Measurements from ENCODE around the gene ZBTB16. TPM values are rescaled to one million over a fixed set of nuclear protein-coding genes. Genes with fewer than 3 reads are reported as not detected.
A peak's percentile ranks its signal among the peaks of the same experiment; 100 is the strongest.

The ZBTB16 gene
- total and polyA plus RNA-seq, 4 donors, result 21.4 to 224 (median 102) TPM

DNA sequence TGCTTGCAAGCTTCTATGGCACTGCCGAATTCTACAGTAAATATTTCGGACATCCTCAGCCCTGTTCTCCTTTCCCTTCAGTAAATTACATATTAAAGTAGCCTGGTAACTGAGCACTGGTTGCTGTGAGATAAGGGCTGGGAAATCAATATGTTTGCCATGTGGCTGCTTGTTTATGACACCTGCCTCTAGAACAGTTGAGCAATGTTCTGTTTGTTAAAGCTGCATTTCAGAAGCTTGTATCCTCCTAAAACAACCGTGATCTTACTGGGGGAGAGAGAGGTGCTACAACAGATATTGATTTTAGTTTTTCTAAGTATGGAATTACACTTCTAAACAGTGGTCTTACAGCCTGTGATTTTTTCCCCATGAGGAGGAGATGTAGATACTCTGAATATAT is 39.4 kb downstream of the ZBTB16 start:
- Histone ChIP-seq H3K9ac (ENCODE audit: insufficient read depth in 1 of 2, low read length in 2 of 2) (no peak overlapping the region), H3K27me3 (ENCODE audit: control insufficient read depth in 3 of 3, insufficient read depth in 3 of 3, low read length in 2 of 3) (peaks cover 0 to 2% (median 0%) of the 10 kb centered on the region in 3 donors), H3K4me1 (ENCODE audit: control insufficient read depth in 5 of 5, insufficient read depth in 5 of 5, low read length in 5 of 5) (peaks cover 3 to 48% (median 10%) of the 10 kb centered on the region in 5 donors), H3K27ac (ENCODE audit: low read depth in 1 of 2, low read length in 1 of 2) (no peak overlapping the region), H3K9me3 (ENCODE audit: control insufficient read depth in 4 of 4, insufficient read depth in 3 of 4, low read length in 3 of 4) (no peaks in the 10 kb centered on the region), H3K4me3 (no peak overlapping the region), H3K36me3 (ENCODE audit: control insufficient read depth in 4 of 4, insufficient read depth in 4 of 4, low read length in 4 of 4) (peaks cover 0 to 6% (median 0%) of the 10 kb centered on the region in 4 donors)
- TF ChIP-seq, protein P1, sequence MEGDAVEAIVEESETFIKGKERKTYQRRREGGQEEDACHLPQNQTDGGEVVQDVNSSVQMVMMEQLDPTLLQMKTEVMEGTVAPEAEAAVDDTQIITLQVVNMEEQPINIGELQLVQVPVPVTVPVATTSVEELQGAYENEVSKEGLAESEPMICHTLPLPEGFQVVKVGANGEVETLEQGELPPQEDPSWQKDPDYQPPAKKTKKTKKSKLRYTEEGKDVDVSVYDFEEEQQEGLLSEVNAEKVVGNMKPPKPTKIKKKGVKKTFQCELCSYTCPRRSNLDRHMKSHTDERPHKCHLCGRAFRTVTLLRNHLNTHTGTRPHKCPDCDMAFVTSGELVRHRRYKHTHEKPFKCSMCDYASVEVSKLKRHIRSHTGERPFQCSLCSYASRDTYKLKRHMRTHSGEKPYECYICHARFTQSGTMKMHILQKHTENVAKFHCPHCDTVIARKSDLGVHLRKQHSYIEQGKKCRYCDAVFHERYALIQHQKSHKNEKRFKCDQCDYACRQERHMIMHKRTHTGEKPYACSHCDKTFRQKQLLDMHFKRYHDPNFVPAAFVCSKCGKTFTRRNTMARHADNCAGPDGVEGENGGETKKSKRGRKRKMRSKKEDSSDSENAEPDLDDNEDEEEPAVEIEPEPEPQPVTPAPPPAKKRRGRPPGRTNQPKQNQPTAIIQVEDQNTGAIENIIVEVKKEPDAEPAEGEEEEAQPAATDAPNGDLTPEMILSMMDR (IDR thresholded peaks at IDR 0.05; ENCODE audit: control extremely low read depth, extremely low read depth), result no peak
- WGBS, 2 donors, result 63% methylated on average over 3 of the region's 3 CpGs
- ATAC-seq (ENCODE audit: insufficient read depth, low FRiP score) (no peak), DNase-seq (no peak)

DNA sequence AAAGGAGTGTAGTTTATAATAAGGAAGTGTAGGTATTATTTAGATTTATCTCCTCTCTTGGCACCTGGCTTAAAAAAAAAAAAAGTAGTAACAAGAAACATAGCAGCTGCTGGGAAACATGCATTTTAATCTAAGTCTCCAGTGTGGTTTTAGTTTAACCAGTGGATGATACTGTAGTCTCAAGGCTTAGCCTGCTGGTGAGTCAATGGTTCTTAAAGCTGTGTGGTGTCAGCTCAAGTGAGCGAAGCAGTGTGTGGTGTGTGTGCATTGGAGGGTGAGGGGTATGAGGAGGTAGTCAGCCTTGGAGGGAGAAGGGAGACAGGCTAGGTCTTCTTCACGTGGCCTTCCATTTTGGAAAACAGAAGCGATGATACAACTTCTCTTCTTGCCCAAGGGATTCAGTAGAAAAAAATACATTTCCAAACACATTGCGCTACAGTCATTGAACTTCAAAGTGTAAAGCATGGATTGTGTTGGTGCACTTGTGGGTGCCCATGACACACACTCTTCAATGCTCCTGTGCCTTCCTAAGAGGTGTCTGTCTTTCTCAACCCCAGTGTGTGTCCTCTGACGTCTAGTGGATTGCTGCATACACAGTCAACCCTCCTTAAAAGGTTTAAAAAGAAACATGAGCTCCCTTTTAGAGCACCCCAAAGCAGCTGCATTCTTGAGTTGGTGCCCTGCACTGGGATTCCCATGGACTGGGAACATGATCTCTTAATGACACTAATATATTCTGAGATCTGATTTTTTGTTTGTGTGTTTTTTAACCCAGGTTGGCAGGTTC is 40.1 kb downstream of the ZBTB16 start:
- Histone ChIP-seq H3K9ac (ENCODE audit: insufficient read depth in 1 of 2, low read length in 2 of 2) (no peak overlapping the region), H3K4me1 (ENCODE audit: control insufficient read depth in 5 of 5, insufficient read depth in 5 of 5, low read length in 5 of 5) (peaks cover 3 to 49% (median 10%) of the 10 kb centered on the region in 5 donors), H3K4me3 (no peak overlapping the region), H3K27me3 (ENCODE audit: control insufficient read depth in 3 of 3, insufficient read depth in 3 of 3, low read length in 2 of 3) (peaks cover 0 to 2% (median 0%) of the 10 kb centered on the region in 3 donors), H3K36me3 (ENCODE audit: control insufficient read depth in 4 of 4, insufficient read depth in 4 of 4, low read length in 4 of 4) (peaks cover 0 to 2% (median under 1%) of the 10 kb centered on the region in 4 donors), H3K27ac (ENCODE audit: low read depth in 1 of 2, low read length in 1 of 2) (peak overlapping the region in 1 of 2 donors; percentile 9), H3K9me3 (ENCODE audit: control insufficient read depth in 4 of 4, insufficient read depth in 3 of 4, low read length in 3 of 4) (no peaks in the 10 kb centered on the region)
- TF ChIP-seq, protein P1 (IDR thresholded peaks at IDR 0.05; ENCODE audit: control extremely low read depth, extremely low read depth), result no peak
- ATAC-seq (ENCODE audit: insufficient read depth, low FRiP score) (no peak), DNase-seq (no peak)
- 64 to 78% methylated on average over 5 of the region's 5 CpGs for WGBS, 2 donors

DNA sequence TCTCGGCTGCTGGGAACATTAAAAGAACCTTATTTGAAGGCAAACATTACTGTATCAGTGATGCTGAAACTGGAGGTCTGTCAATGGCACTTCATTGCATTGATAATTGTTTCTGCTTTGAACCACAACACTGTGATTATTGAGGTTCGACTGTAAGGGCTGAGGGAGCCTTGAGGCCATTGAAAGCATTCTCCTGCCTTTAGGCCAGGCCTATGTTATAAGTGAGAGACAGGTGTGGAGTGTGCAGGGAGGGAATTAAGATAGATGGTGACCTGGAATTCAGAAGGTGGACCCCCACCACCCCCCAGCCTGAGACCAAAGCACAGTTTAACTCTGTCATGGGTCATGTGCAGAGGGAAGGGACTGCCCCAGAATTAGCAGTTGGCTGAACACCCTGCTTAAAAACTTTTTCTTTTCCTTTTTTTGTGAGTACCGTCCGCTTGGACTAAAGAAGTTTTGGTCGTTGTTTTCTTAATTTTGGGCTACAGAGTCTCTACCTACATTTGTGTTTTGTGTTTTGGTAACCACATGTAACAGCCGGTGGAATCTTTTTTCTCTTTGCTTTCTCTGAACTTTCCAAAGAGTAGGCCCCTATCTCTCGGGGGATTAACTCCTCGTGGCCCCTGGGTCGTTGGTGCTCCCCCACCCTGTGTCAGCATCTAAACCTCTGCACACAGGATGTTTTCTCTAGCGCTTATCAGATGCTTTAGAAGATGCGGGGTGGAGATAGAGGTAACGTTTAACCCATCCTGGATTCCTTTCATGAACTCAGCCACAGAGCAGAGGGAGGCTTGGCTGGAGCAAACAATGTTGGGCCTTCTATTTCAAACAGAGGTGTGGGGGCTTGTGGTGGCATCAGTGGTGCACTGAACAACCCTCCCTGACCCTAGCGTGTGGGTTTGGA is 43.7 kb downstream of the ZBTB16 start:
- no peak for ATAC-seq (ENCODE audit: insufficient read depth, low FRiP score)
- WGBS, 2 donors, result 76 to 78% methylated on average over 13 of the region's 13 CpGs
- Histone ChIP-seq H3K4me1 (ENCODE audit: control insufficient read depth in 5 of 5, insufficient read depth in 5 of 5, low read length in 5 of 5) (peaks cover 0 to 61% (median 0%) of the 10 kb centered on the region in 5 donors), H3K27ac (ENCODE audit: low read depth in 1 of 2, low read length in 1 of 2) (no peak overlapping the region), H3K4me3 (no peak overlapping the region), H3K9me3 (ENCODE audit: control insufficient read depth in 4 of 4, insufficient read depth in 3 of 4, low read length in 3 of 4) (no peaks in the 10 kb centered on the region), H3K36me3 (ENCODE audit: control insufficient read depth in 4 of 4, insufficient read depth in 4 of 4, low read length in 4 of 4) (peaks cover 0 to 9% (median 4%) of the 10 kb centered on the region in 4 donors), H3K27me3 (ENCODE audit: control insufficient read depth in 3 of 3, insufficient read depth in 3 of 3, low read length in 2 of 3) (no peaks in the 10 kb centered on the region), H3K9ac (ENCODE audit: insufficient read depth in 1 of 2, low read length in 2 of 2) (no peak overlapping the region)
- no peak for DNase-seq
- TF ChIP-seq, protein P1 (IDR thresholded peaks at IDR 0.05; ENCODE audit: control extremely low read depth, extremely low read depth), result no peak
